Fibroblast of skin of scalp (primary cell): Measurements from ENCODE around the gene PC. TPM values are rescaled to one million over a fixed set of nuclear protein-coding genes. Genes with fewer than 3 reads are reported as not detected.
"Not testable (repeated sequence)": the region's sequence is repeated elsewhere in the genome, so short reads cannot be mapped to it uniquely, and the experiment has no call there.

ENCODE experiments used
- DNase-seq: peaks from one replicate; pipeline ENCODE4 v3.0.0-alpha.2; 2013
- polyA plus RNA-seq, 2 experiments: library from polyadenylated mRNA; unstranded; fragments of 120-200 nt; gene quantifications; one replicate each; pipeline ENCODE4 v1.2.1, GENCODE V29; 2013; ENCODE audit not compliant: insufficient read length in 2 of 2

PC gene
- 17.3 TPM for polyA plus RNA-seq (2013, experiment 1 of 2; ENCODE audit: insufficient read length)
- 20.7 TPM for polyA plus RNA-seq (2013, experiment 2 of 2; ENCODE audit: insufficient read length)

- peak; percentile 100 for DNase-seq
Observed at GRCh38 chr11:66958232-66958955, at the start of gene PC. TSS of gene PC (minus strand) at chr11:66958383. CDS start at chr11:66872159, 86,224 bp downstream.

- DNase-seq = no peak
Observed at GRCh38 chr11:67007126-67007525, 48.9 kb upstream of the PC start.

GRCh38 chr11:67006029-67006884, 48.1 kb upstream of the PC start:
- DNase-seq = peak; percentile 42

GRCh38 chr11:67005200-67005599, 47.0 kb upstream of the PC start:
- DNase-seq = not testable (repeated sequence)

- no peak for DNase-seq
Observed at GRCh38 chr11:67002921-67003411, 44.8 kb upstream of the PC start.

GRCh38 chr11:67002297-67002913, 44.2 kb upstream of the PC start:
- no peak for DNase-seq

GRCh38 chr11:67001332-67001731, 43.1 kb upstream of the PC start:
- no peak for DNase-seq

- no peak for DNase-seq
Observed at GRCh38 chr11:66999555-66999954, 41.4 kb upstream of the PC start.

- DNase-seq = peak; percentile 57
Observed at GRCh38 chr11:66996609-66997273, 38.6 kb upstream of the PC start.

GRCh38 chr11:66992041-66992440, 33.9 kb upstream of the PC start:
- no peak for DNase-seq

GRCh38 chr11:66989360-66989759, 31.2 kb upstream of the PC start:
- not testable (repeated sequence) for DNase-seq

- not testable (repeated sequence) for DNase-seq
Observed at GRCh38 chr11:66988741-66989140, 30.6 kb upstream of the PC start.

- no peak for DNase-seq
Observed at GRCh38 chr11:66987924-66988637, 29.9 kb upstream of the PC start.

GRCh38 chr11:66987158-66987620, 29.0 kb upstream of the PC start:
- DNase-seq = peak; percentile 24

GRCh38 chr11:66986178-66986545, 28.0 kb upstream of the PC start:
- DNase-seq = no peak

GRCh38 chr11:66985508-66986177, 27.5 kb upstream of the PC start:
- no peak for DNase-seq

GRCh38 chr11:66983275-66983924, 25.2 kb upstream of the PC start:
- no peak for DNase-seq

- DNase-seq = peak; percentile 93
Observed at GRCh38 chr11:66981976-66982578, 23.9 kb upstream of the PC start.

GRCh38 chr11:66979336-66979980, 21.3 kb upstream of the PC start:
- peak; percentile 81 for DNase-seq

GRCh38 chr11:66978717-66979116, 20.5 kb upstream of the PC start:
- DNase-seq = no peak
